K562 (cell line): ENCODE results near the gene EHD2. TPM values are rescaled to one million over a fixed set of nuclear protein-coding genes. Genes with fewer than 3 reads are reported as not detected.

Source experiments
- CHD4 ChIP-seq: fragments of 200-600 bp; sonication (generic); IDR thresholded peaks from 3 replicates; pipeline ENCODE4 v1.6.1; 2012; ENCODE audit warnings: low read depth, mild to moderate bottlenecking, mixed read lengths, low read length, inconsistent platforms; ENCODE audit not compliant: insufficient read depth, insufficient replicate concordance, poor library complexity, severe bottlenecking
- EP400 ChIP-seq: fragments of 450-650 bp; IDR thresholded peaks from 2 replicates; pipeline ENCODE4 v1.6.1; 2017; ENCODE audit warnings: antibody characterized with exemption, mild to moderate bottlenecking, moderate library complexity
- FOXA3 ChIP-seq, 2 experiments: fragments of 450-650 bp in 1 of 2; sonication (generic) in 1 of 2; formaldehyde crosslinking; IDR thresholded peaks in 1 of 2; conservative IDR thresholded peaks in 1 of 2; 2 replicates each; pipeline versions ENCODE4 v1.4.0 to v1.8.0; 2020 to 2022; ENCODE audit warnings: mild to moderate bottlenecking in 2 of 2, missing genetic modification reagents in 1 of 2
- FUS ChIP-seq: fragments of 200-400 bp; formaldehyde crosslinking; optimal IDR thresholded peaks from 2 replicates; pipeline ENCODE3; 2017; ENCODE audit warnings: low read depth, low read length
- GATA2 ChIP-seq: sonication (generic); formaldehyde crosslinking; IDR thresholded peaks from 2 replicates; pipeline ENCODE4 v1.4.0; 2020; ENCODE audit warnings: mild to moderate bottlenecking, missing genetic modification reagents
- KLF6 ChIP-seq: fragments of 250-450 bp; sonication (Bioruptor Pico); IDR thresholded peaks from 2 replicates; pipeline ENCODE4 v1.4.0; 2020; ENCODE audit warnings: mild to moderate bottlenecking, moderate library complexity, borderline replicate concordance
- MCM3 ChIP-seq: fragments of 450-650 bp; IDR thresholded peaks from 2 replicates; pipeline ENCODE4 v1.6.1; 2016
- POLR2AphosphoS5 ChIP-seq: IDR thresholded peaks from 2 replicates; pipeline ENCODE4 v1.6.1; 2011; ENCODE audit warnings: mild to moderate bottlenecking, low read depth, low read length, moderate library complexity; ENCODE audit not compliant: control insufficient read depth, insufficient read depth
- POLR3G ChIP-seq: IDR thresholded peaks from 2 replicates; pipeline ENCODE4 v1.6.1; 2011; ENCODE audit not compliant: insufficient read length, insufficient replicate concordance; ENCODE audit errors: extremely low read depth
- RREB1 ChIP-seq: fragments of 250-450 bp; sonication (Bioruptor Pico); IDR thresholded peaks from 2 replicates; pipeline ENCODE4 v1.4.0; 2020
- SFPQ ChIP-seq: fragments of 200-400 bp; formaldehyde crosslinking; IDR thresholded peaks from 2 replicates; pipeline ENCODE4 v1.6.1; 2017; ENCODE audit warnings: mild to moderate bottlenecking, low read depth, low read length, moderate library complexity
- ZNF239 ChIP-seq: fragments of 250-450 bp; sonication (Bioruptor Pico); IDR thresholded peaks from 2 replicates; pipeline ENCODE4 v1.4.0; 2020; ENCODE audit warnings: mild to moderate bottlenecking
- ZNF586 ChIP-seq: fragments of 450-650 bp; formaldehyde crosslinking; conservative IDR thresholded peaks from 2 replicates; pipeline ENCODE4 v1.4.0; 2020; ENCODE audit warnings: mild to moderate bottlenecking, moderate library complexity
- ZNF699 ChIP-seq: fragments of 250-450 bp; sonication (Bioruptor Pico); IDR thresholded peaks from 2 replicates; pipeline ENCODE4 v1.8.0; 2021; ENCODE audit warnings: mild to moderate bottlenecking, moderate library complexity; ENCODE audit not compliant: insufficient replicate concordance
- ZNF75A ChIP-seq: fragments of 450-650 bp; formaldehyde crosslinking; IDR thresholded peaks from 2 replicates; pipeline ENCODE4 v1.4.0; 2020; ENCODE audit warnings: mild to moderate bottlenecking
- ZNF778 ChIP-seq: fragments of 450-650 bp; formaldehyde crosslinking; IDR thresholded peaks from 2 replicates; pipeline ENCODE4 v1.4.0; 2020; ENCODE audit warnings: mild to moderate bottlenecking, moderate library complexity
- polyA plus RNA-seq, 8 experiments: library from polyadenylated mRNA; depleted of rRNA in 4 of 8; stranded (reverse) in 5 of 8; unstranded in 3 of 8; fragments of >200 nt; fragmentation: Nextera tagmentation in 2 of 8; fragmentation: Illumina TruSeq in 1 of 8; extraction: Ambion mirVana in 2 of 8; extraction: Trizol in 1 of 8; gene quantifications; 2 replicates each; pipeline versions ENCODE4 v1.2.1 to v1.2.3, GENCODE V29; 2011 to 2014; ENCODE audit warnings: inconsistent platforms in 1 of 8, missing spikeins in 1 of 8
- total RNA-seq, 7 experiments: library from RNA; depleted of rRNA in 6 of 7; stranded (reverse); fragments of >200 nt in 6 of 7; fragmentation: Illumina TruSeq in 2 of 7; extraction: Trizol in 2 of 7; gene quantifications; 2 replicates each; pipeline versions ENCODE4 v1.2.1 to v1.2.3, GENCODE V29; 2011 to 2021; ENCODE audit warnings: low replicate concordance in 1 of 7
- TF ChIP-seq, protein P1 (sequence below): fragments of 200-800 bp; sonication (Bioruptor generic); IDR thresholded peaks from 2 replicates; pipeline ENCODE4 v1.6.1; 2017; ENCODE audit warnings: missing genetic modification characterization, missing compliant biosample characterization

EHD2 gene
- total and polyA plus RNA-seq, 9 of the 15 experiments (the other 6 are each of a cell fraction or from before 2014, with no cell fraction given), result 1.7 to 32.2 (median 3.0) TPM

GRCh38 chr19:47707135-47707925, 5.9 kb upstream of the EHD2 start (continued):
- TF ChIP-seq RREB1 (no peak), MCM3 (no peak), SFPQ (no peak), ZNF239 (CRISPR knock-in tag) (no peak), EP400 (no peak), FOXA3 (CRISPR knock-in tag; conservative IDR thresholded peaks at IDR 0.05 in 1 of 2, IDR thresholded peaks at IDR 0.05 in 1 of 2) (no peak), POLR3G (no peak), GATA2 (CRISPR knock-in tag) (no peak), ZNF586 (no peak), POLR2AphosphoS5 (no peak), FUS (no peak), CHD4 (no peak), ZNF75A (CRISPR knock-in tag) (no peak), ZNF778 (no peak), ZNF699 (no peak), KLF6 (CRISPR knock-in tag) (no peak)
- TF ChIP-seq, protein P1, sequence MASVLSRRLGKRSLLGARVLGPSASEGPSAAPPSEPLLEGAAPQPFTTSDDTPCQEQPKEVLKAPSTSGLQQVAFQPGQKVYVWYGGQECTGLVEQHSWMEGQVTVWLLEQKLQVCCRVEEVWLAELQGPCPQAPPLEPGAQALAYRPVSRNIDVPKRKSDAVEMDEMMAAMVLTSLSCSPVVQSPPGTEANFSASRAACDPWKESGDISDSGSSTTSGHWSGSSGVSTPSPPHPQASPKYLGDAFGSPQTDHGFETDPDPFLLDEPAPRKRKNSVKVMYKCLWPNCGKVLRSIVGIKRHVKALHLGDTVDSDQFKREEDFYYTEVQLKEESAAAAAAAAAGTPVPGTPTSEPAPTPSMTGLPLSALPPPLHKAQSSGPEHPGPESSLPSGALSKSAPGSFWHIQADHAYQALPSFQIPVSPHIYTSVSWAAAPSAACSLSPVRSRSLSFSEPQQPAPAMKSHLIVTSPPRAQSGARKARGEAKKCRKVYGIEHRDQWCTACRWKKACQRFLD, result no peak
